C4-2B (cell line): ENCODE measurements around the gene C1orf50.

Experiments used
- CTCF ChIP-seq: fragments of 450-650 bp; conservative IDR thresholded peaks from 2 replicates; pipeline ENCODE4 v1.5.1; 2017; ENCODE audit warnings: mild to moderate bottlenecking
- ZFX ChIP-seq: fragments of 450-650 bp; IDR thresholded peaks from 2 replicates; pipeline ENCODE4 v1.6.1; 2017

GRCh38 chr1:42721926-42722325 lies 45.1 kb upstream of the C1orf50 start:
- TF ChIP-seq CTCF (no peak), ZFX (no peak)
